GM12872 (cell line): ENCODE data around the gene RUSF1.

ENCODE experiments used
- TF ChIP-seq, protein P1 (sequence below): IDR thresholded peaks from 3 replicates; pipeline ENCODE4 v1.5.1; 2011; ENCODE audit warnings: low read depth, mild to moderate bottlenecking, low read length, moderate library complexity; ENCODE audit not compliant: insufficient read depth

The RUSF1 gene

DNA sequence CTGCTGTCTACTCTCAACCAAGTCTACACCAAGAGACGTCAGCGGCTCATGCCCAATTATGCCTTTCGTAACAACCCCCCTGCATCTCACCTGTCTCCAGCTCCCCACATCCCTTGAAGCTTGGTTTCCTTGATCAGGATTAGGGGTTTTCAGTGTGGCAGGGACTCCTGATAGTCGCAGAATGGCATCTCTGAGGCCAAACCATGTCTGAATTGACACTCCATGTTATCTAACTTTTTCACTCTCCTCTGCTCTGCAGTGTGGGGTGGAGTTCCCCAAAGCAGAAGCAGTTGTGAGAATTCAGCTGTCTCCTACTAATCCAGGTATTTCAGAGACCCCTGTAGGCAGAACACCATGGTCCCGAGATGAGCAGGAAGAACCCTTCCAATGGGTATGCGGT, 13.9 kb upstream of the RUSF1 start:
- TF ChIP-seq, protein P1, sequence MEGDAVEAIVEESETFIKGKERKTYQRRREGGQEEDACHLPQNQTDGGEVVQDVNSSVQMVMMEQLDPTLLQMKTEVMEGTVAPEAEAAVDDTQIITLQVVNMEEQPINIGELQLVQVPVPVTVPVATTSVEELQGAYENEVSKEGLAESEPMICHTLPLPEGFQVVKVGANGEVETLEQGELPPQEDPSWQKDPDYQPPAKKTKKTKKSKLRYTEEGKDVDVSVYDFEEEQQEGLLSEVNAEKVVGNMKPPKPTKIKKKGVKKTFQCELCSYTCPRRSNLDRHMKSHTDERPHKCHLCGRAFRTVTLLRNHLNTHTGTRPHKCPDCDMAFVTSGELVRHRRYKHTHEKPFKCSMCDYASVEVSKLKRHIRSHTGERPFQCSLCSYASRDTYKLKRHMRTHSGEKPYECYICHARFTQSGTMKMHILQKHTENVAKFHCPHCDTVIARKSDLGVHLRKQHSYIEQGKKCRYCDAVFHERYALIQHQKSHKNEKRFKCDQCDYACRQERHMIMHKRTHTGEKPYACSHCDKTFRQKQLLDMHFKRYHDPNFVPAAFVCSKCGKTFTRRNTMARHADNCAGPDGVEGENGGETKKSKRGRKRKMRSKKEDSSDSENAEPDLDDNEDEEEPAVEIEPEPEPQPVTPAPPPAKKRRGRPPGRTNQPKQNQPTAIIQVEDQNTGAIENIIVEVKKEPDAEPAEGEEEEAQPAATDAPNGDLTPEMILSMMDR = no peak

DNA sequence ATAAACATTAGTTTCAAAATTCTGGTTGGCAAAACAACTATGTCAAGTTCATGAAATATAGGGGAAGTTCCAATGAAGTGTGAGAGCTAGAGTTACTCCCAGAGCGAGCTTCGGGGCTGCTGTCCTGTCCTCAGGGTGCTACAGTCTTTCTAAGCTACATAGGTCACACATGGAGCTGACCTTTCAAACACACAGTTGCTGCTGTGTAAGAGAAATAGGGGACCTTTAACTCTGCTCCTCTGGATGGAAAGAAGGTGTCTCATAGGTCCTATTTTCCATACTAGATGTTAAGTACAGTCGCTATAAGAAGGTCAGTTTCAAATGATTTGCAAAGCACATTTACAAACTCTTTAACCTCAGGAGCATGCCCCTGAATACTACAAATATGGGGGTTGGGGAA, 13.2 kb upstream of the RUSF1 start:
- TF ChIP-seq, protein P1 = no peak

DNA sequence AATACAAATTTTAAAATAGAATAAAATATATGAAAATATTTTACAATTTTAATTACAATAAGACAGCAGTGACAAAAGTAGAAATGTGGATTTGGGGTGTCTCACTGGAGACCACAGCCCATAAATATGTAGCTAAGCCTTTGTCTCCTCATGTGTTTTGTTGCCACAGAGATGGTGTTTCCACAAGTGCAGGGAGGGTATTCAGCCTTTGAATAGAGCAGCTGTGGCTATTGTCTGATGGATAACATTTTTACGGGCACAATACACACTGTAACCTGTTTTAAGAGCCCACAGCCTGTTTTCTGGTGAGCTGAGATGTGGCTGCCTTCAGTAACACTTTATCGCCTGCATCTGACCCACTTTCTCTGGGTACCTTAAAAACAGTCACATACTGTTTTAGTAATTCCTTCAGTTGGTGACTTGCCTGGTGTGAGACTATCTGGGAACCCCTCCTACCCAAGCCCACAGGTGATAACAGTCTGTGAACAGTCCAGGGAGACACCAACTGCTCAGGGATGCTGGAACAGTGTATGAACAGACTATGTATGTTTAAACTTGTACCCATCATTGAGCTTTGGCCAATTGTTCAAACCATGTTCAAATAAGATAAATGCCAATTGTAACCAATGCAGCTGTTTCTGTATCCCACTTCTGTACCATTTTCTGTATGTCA, 11.7 kb upstream of the RUSF1 start:
- TF ChIP-seq, protein P1 = no peak

DNA sequence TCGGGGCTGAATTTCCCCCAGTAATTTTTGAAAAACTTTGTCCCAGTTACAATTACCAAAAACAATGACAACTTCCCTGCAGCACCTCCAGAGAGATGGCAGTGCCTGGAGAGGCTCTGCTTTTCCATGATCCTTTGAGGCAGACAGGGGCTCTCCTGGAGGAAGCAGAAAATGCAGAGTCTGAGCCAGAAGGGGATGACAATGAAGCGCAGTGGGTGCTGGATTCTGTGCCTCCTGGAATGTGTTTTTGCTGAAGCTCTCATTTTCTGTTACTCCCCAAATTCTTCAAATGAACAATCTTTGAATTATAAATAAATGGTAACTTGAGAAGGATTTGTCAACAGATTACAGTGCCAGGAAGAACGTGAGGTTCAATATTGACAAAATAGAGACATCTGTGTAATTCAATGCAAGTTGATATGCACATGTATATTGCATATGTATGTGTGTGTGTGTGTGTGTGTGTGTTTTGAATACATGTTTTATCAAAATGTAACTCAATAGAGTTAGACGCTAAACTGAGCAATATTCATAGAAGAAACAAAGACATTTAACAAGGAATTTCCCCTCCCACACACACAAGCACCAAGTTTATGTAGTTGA, 9.7 kb upstream of the RUSF1 start:
- TF ChIP-seq, protein P1 = no peak

DNA sequence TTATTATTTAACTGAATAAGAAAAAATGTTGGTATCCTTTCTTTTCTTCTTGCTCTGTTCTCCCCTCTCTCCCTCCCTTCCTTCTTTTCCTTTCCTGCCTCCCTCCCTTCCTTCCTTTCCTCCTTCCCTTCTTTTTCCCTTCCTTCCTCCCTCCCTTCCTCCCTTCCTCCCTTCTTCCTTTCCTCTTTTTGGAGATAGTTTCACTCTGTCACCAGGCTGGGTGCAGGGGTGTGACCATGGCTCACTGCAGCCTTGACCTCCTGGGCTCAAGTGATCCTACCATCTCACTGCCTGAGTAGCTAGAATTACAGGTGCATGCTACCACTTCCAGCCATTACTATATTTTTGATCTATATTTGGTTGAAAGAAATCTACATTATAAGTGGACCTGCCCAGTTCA, 5.7 kb upstream of the RUSF1 start:
- TF ChIP-seq, protein P1 = no peak

DNA sequence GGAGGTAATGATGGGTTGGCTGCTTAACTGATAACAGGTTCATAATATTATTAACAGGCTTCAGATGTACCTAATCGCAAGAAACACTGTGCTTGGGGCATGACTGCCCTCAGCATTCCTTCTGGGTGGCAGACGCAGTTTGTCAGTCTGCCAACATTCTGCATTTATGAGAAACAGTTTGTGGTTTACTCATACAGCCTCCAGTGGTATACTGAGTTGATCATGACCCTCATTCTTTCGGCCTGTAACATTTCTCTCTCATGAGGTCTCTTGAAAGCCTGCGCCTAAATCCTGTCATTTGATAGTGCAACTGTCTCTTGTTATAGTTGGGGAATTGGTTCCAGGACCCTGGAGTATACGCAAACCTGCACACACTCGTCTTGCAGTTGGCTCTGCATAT, 4.9 kb upstream of the RUSF1 start:
- TF ChIP-seq, protein P1 = no peak

DNA sequence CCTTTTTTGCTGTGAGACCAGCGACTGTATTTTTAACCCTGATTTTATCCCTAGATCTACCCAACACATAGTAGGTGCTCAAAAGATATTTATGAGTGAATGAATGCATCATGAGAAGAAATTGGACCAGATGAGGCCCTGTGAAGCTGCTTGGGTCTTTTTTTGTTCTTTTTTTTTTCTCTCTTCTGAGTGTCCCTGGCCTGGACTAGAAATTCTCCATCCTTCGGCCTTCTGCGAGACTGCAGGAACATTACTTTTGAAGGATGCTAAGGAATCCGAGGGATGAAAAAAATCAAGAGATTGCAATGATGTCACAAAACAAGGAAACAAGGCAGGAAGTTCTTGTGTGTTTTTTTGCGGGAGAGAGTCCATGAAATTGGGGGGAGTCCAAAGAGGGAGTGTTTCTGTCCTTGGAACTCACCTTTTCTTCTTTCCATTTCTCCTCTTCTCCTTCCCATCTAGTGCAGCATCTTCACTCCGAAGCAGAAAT, 560 bp upstream of the RUSF1 start:
- TF ChIP-seq, protein P1 = no peak

DNA sequence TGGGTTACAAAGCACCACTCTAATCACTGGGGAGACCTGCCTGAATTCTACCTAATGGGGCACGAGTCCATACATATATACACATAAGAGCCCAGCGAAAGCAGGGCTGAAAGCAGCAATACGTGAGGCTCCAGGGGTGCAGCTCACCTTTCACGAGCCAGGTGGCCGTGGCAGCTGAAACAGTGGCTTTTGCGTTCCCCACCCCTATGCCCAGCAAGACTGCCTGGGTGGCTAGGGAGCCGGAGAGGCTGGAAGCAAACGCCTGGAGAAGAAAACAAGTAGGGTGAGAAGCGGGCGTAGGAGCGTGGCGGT, 618 bp downstream of the RUSF1 start:
- TF ChIP-seq, protein P1 = no peak
